ENCODE results near the gene GPATCH2. TPM values are rescaled to one million over a fixed set of nuclear protein-coding genes. Genes with fewer than 3 reads are reported as not detected.
"Not testable (repeated sequence)": the region's sequence is repeated elsewhere in the genome, so short reads cannot be mapped to it uniquely, and the experiment has no call there.

Gene GPATCH2
- total RNA-seq, 1 experiment from 2014 or later: 8.0 TPM

GRCh38 chr1:217437376-217437775 lies 193.5 kb downstream of the GPATCH2 start:
- Histone ChIP-seq H3K27me3 (no peaks in the 10 kb centered on the region), H3K4me3 (no peak overlapping the region), H3K36me3 (peaks cover 6% of the 10 kb centered on the region; the same call in 1 of the 2 replicates), H3K9me3 (no peaks in the 10 kb centered on the region)
- DNase-seq: no peak

GRCh38 chr1:217435204-217435603 lies 195.7 kb downstream of the GPATCH2 start:
- Histone ChIP-seq H3K9me3 (no peaks in the 10 kb centered on the region), H3K4me3 (no peak overlapping the region), H3K36me3 (peaks cover 11% of the 10 kb centered on the region; the same call in 1 of the 2 replicates), H3K27me3 (no peaks in the 10 kb centered on the region)
- no peak for DNase-seq

DNA sequence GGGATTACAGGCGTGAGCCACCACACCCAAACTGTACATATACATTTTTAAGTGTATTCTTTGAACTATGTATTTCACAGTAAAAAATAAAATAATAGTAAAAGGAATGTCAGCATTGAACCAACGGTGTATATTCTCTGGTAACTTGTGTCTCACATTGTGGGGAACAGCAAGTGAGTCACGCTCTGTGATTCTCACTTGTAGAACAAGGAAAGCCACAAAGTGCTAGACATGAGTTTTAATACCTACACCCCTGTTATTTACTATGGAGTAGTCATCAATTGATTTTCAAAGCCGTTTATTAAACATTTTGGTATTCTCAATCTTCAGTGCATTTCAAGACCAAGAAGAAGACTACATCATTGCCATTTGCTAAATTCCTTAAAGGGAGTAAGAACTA lies 197.2 kb downstream of the GPATCH2 start:
- Histone ChIP-seq H3K27me3 (no peaks in the 10 kb centered on the region), H3K4me3 (no peak overlapping the region), H3K9me3 (no peaks in the 10 kb centered on the region), H3K36me3 (peaks cover 8% of the 10 kb centered on the region; the same call in 1 of the 2 replicates)
- no peak for DNase-seq

DNA sequence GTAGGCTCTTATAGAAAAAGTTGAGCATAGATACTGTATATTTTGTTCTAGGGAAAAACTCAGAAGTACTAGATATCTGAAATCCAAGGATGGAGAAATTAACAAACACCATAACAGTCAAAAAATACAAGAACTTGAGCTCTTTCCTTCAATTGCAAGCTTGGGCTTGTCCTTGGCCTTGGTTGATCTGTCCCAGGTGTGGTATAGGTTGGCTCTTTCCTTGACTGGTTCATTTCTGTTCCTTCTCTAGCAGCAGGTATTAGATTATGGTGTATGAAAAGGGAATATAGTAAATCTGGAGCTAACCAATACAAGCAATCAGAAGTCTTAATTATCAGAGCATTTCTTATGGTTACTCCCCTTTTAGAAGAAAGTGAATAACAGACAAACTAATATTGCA lies 198.6 kb downstream of the GPATCH2 start:
- Histone ChIP-seq H3K4me3 (no peak overlapping the region), H3K27me3 (no peaks in the 10 kb centered on the region), H3K36me3 (peaks cover 5% of the 10 kb centered on the region; the same call in 1 of the 2 replicates), H3K9me3 (no peaks in the 10 kb centered on the region)
- DNase-seq: no peak

DNA sequence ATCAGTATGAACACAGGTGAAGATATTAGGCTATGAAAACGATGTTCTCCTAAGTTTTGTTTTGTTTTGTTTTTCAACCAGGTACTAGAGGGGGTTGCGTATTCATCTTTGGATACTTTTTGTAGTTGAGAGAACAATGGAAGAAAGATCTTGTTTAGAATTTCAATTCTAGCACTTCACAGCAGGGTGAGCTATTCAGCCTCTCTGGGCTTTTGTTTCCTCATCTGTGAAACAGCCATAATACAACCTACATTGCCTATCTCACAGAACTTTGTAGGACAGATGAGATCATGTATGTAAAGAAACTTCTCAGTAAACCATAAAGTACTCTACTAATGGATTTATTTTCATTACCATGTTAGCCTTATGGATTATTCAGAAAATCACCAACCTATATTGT lies 199.5 kb downstream of the GPATCH2 start:
- Histone ChIP-seq H3K27me3 (no peaks in the 10 kb centered on the region), H3K9me3 (no peaks in the 10 kb centered on the region), H3K4me3 (no peak overlapping the region), H3K36me3 (peaks cover 5% of the 10 kb centered on the region; the same call in 1 of the 2 replicates)
- DNase-seq: no peak

DNA sequence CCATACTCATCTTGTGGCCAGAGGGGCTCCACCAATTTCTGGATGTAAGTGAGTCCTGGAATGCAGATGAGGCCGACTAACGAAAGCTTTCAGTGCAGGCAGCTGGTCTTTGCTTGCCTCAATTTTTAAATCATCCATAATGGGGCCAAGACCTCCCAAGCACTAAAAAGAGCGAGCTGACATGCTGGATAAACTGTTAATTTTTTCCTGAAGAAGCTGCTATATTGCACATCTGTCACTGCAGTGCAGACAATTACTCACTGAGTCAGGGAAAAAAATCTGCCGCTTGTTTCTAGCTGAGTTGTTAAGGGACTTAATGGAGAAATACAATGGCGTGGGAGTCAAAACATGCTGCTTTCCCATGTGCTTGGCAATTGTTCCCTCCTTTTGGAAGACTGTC lies 205.5 kb downstream of the GPATCH2 start:
- DNase-seq: no peak
- no peaks in the 10 kb centered on the region; the same call in 1 of the 2 replicates for H3K36me3 ChIP-seq
- no peaks in the 10 kb centered on the region for H3K9me3 ChIP-seq
- no peak overlapping the region for H3K4me3 ChIP-seq
- H3K27me3 ChIP-seq: no peaks in the 10 kb centered on the region

GRCh38 chr1:217419194-217419551 lies 211.7 kb downstream of the GPATCH2 start:
- no peaks in the 10 kb centered on the region for H3K36me3 ChIP-seq
- H3K4me3 ChIP-seq: no peak overlapping the region
- no peaks in the 10 kb centered on the region for H3K9me3 ChIP-seq
- DNase-seq: no peak
- H3K27me3 ChIP-seq: no peaks in the 10 kb centered on the region

DNA sequence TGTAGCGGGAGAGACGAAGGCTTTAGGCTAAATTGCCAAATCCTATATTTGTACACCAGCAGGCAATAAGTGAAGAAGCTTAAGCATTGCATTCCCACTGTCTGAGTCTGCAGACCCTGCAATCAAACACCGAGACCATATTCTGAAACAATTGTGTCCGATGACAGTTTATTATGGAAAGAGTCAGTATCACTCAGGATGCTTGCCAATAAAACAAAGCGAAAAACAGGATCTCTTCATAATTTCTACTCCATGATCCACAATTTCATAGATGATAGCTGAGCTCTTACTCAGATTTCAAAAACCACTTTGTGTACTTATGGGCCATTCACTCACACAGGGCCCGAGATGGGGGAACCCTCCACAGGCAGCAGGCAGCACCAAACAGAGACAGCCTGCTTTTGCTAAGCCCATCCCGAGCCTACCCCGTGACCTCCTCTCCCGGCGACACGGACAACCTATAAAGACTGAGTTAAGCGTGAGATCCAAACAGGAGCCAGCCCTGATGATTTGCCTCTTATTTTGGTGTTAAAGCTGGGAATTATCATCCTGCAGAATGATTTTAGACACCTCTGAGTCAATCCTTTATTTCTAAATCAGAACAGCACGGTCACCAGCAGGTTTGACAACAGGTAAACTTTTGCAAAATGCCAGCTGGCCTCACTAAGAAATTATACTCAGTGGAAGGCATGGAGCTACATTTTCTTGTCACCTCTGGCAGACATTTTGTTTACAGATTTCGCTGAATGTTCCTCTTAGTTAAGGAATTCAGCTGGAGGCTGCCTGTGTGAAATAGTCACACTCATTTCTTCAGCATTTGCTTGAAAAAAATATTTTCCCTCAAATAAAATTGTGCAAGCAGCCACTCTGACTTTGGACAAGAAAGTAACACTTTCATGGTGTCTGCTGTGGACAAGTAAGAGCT lies 212.4 kb downstream of the GPATCH2 start:
- Histone ChIP-seq H3K36me3 (no peaks in the 10 kb centered on the region), H3K27me3 (no peaks in the 10 kb centered on the region), H3K4me3 (no peak overlapping the region), H3K9me3 (no peaks in the 10 kb centered on the region)
- DNase-seq: no peak

- H3K4me3 ChIP-seq: no peak overlapping the region
- H3K27me3 ChIP-seq: no peaks in the 10 kb centered on the region
- DNase-seq: no peak
- no peaks in the 10 kb centered on the region for H3K9me3 ChIP-seq
- no peaks in the 10 kb centered on the region for H3K36me3 ChIP-seq
Measured at GRCh38 chr1:217417363-217417762, 213.5 kb downstream of the GPATCH2 start.

DNA sequence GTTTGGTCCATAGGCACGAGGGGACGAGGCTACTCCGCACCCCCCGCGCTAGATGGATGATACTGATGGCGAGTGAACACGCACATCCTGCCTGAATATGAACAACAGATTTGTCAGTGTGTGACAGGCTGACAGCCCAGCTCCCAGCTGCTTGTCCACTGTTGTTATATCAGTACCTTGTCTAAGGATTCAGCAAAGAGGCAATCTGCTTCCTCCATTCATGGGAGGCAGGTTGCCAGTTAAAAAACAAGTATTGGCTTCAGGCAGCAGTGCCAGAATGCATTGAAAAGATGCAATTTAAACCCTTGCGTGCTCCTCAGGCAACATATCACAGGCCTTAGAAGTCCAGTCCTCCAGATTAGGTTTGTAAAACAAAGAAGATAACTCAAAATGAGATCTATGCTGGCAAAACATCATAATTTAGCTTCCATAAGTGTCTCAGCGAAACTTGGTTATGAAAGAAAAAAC lies 223.3 kb downstream of the GPATCH2 start:
- DNase-seq: no peak
- no peaks in the 10 kb centered on the region for H3K27me3 ChIP-seq
- H3K36me3 ChIP-seq: no peaks in the 10 kb centered on the region
- no peaks in the 10 kb centered on the region for H3K9me3 ChIP-seq
- no peak overlapping the region for H3K4me3 ChIP-seq

DNA sequence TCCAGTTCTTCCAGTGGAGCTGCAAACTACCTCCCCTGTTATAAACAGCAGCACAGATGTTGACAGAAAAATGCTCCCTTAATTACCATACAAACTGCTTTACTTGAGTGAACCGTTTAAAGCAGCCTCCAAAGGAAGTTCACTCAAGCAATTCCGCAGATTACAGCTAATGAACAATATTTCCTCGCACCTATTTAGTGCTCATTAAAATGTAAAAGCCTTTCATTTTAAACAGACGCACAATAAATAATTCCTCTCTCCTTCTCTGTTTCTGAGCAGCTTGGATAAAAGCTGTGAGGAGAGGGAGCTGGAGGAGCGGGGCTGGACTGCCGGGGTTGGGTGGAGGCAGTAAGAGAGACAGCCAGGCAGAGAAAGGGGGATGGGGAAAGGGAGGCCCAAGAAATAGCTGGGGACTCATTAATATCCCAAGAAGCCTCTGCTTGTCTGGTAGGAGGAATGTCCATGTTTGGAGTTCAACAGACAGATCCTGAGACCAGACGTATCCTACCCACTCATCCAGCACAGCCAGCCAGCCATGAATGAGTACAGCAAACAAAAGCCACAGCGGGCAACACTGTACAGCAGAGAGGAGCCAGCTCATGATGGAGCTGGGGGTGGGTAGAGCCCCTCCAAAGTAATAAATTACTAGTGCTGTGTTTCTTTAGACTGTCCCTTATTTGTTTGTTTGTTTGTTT lies 227.7 kb downstream of the GPATCH2 start:
- Histone ChIP-seq H3K36me3 (no peaks in the 10 kb centered on the region), H3K4me3 (no peak overlapping the region), H3K27me3 (no peaks in the 10 kb centered on the region), H3K9me3 (no peaks in the 10 kb centered on the region)
- DNase-seq: no peak

DNA sequence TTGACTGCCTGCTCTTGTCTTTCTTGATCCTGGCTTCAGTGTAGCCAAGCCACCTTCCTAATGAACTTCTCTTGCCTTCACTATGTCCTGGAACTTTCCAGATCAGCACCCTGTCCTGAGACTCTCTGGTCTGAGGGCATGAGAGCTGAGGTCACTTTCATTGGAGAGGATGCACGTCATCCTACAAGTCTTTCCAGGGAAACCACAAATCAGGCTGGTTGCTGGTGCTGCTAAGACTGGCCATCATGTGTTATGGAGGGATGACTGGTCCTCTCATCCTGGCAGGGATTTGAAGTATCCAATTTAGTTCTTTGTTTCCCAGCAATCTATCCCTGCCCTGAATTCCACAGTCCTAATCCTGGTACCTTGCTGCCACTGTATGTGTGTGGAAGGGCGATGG lies 228.6 kb downstream of the GPATCH2 start:
- Histone ChIP-seq H3K27me3 (no peaks in the 10 kb centered on the region), H3K36me3 (no peaks in the 10 kb centered on the region), H3K9me3 (no peaks in the 10 kb centered on the region), H3K4me3 (no peak overlapping the region)
- DNase-seq: no peak

DNA sequence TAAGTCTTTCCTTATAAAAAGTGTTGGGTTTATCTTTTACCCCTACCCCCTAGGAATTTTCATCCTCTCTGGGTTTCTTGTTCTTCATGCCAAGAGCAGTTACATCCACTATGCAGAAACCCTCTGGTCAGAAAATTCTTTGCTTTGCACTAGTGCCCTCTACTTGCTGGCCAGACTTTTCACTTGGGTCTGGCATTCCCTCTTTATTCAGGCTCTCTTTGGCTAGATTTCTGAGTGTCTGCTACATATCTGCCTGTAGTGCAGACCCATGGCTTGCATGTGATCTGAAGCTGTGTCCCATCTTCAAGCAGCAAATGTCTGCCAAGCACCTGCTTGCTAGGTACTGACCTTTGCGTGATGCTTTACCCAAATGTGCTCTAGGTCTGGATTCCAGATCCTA lies 237.0 kb downstream of the GPATCH2 start:
- no peak for DNase-seq
- Histone ChIP-seq H3K4me3 (no peak overlapping the region), H3K27me3 (no peaks in the 10 kb centered on the region), H3K36me3 (no peaks in the 10 kb centered on the region), H3K9me3 (no peaks in the 10 kb centered on the region)

- no peak overlapping the region for H3K4me3 ChIP-seq
- DNase-seq: no peak
- no peaks in the 10 kb centered on the region for H3K36me3 ChIP-seq
- no peaks in the 10 kb centered on the region for H3K27me3 ChIP-seq
- H3K9me3 ChIP-seq: no peaks in the 10 kb centered on the region
Measured at GRCh38 chr1:217392441-217392840, 238.4 kb downstream of the GPATCH2 start.

DNA sequence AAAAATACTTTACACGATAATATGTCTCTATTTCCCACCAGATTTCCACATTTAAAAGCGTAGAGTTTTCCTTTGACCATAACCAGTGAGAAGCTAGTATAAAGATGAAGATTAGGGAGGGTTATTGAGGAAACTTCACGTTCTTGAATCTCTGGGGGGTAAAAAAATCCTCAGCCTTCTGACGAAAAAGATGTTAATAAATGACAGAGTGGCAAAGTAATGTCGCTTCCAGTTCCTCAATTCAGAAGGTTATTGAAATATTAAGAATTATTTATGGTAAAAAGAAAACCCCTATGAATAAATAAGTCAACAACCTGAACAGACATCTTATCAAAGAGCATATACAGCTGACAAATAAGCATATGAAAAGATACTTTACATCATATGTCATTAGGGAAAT lies 241.0 kb downstream of the GPATCH2 start:
- H3K36me3 ChIP-seq: no peaks in the 10 kb centered on the region
- no peaks in the 10 kb centered on the region for H3K27me3 ChIP-seq
- no peaks in the 10 kb centered on the region for H3K9me3 ChIP-seq
- no peak for DNase-seq
- H3K4me3 ChIP-seq: no peak overlapping the region

- Histone ChIP-seq H3K9me3 (no peaks in the 10 kb centered on the region), H3K4me3 (no peak overlapping the region), H3K27me3 (no peaks in the 10 kb centered on the region), H3K36me3 (no peaks in the 10 kb centered on the region)
- DNase-seq: no peak
Measured at GRCh38 chr1:217388522-217389065, 242.3 kb downstream of the GPATCH2 start.

DNA sequence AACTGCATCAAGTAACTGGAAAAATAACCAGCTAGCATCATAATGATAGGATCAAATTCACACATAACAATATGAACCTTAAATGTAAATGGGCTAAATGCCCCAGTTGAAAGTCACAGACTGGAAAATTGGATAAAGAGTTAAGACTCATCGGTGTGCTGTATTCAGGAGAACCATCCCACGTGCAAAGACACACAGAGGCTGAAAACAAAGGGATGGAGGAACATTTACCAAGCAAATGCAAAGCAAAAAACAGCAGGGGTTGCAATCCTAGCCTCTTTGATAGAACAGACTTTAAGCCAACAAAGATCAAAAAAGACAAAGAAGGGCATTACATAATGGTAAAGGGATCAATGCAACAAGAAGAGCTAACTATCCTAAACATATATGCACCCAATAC lies 249.1 kb downstream of the GPATCH2 start:
- not testable (repeated sequence) for H3K4me3 ChIP-seq, H3K36me3 ChIP-seq, H3K27me3 ChIP-seq, DNase-seq
- peaks cover 12% of the 10 kb centered on the region for H3K9me3 ChIP-seq
